ENCODE results near the gene TIGD3. TPM values are rescaled to one million over a fixed set of nuclear protein-coding genes. Genes with fewer than 3 reads are reported as not detected.

The TIGD3 gene, protein sequence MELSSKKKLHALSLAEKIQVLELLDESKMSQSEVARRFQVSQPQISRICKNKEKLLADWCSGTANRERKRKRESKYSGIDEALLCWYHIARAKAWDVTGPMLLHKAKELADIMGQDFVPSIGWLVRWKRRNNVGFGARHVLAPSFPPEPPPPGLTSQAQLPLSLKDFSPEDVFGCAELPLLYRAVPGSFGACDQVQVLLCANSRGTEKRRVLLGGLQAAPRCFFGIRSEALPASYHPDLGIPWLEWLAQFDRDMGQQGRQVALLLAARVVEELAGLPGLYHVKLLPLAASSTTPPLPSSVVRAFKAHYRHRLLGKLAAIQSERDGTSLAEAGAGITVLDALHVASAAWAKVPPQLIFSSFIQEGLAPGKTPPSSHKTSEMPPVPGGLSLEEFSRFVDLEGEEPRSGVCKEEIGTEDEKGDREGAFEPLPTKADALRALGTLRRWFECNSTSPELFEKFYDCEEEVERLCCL
- 0.75 and 1.2 TPM in 2 replicates for total RNA-seq

DNA sequence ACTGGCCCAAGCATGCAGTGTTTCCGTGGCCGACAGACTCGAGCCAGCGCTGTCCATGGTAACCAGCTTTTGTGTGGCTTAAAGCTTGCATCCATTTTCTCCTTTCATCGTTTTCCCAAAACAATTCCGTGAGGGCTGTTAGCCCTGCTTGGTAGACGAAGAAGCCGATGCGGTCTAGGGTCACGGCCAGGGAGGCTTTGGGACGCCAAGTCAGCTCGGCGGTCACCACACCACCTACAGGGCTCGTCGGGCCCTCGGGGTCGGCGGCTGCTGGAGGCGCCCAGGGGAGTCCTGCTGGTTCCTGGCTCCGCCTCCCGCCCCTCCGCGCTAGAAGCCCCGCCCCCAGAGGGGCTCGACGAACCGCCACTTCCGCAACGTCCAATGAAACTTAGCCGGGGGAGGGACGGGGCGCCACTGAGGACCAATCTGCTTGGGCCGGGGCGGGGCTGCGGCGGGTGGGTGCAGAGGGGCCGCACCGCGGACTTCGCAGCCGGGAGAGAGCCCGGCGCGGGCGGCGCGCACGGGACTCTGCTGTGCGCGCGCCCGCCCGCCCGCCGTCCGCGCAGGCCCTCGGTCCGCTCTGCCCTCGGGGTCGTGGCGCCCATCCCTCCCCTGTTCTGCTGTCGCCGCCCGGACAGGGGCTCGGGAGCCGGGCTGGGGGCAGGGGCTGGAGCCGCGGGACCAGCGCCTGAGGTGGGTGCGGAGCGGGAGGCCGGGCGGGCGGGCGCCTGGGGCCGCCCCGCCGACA, at the start of gene TIGD3:
Gene TIGD3, plus strand, starts transcription at position 487 of the 748 bp plus-strand sequence. CDS start 1,058 bp downstream, outside the sequence.
- DNase-seq (ENCODE audit: low read depth), result peak; percentile 27
- TF ChIP-seq, protein P1, sequence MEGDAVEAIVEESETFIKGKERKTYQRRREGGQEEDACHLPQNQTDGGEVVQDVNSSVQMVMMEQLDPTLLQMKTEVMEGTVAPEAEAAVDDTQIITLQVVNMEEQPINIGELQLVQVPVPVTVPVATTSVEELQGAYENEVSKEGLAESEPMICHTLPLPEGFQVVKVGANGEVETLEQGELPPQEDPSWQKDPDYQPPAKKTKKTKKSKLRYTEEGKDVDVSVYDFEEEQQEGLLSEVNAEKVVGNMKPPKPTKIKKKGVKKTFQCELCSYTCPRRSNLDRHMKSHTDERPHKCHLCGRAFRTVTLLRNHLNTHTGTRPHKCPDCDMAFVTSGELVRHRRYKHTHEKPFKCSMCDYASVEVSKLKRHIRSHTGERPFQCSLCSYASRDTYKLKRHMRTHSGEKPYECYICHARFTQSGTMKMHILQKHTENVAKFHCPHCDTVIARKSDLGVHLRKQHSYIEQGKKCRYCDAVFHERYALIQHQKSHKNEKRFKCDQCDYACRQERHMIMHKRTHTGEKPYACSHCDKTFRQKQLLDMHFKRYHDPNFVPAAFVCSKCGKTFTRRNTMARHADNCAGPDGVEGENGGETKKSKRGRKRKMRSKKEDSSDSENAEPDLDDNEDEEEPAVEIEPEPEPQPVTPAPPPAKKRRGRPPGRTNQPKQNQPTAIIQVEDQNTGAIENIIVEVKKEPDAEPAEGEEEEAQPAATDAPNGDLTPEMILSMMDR (conservative IDR thresholded peaks at IDR 0.05; ENCODE audit: low read depth, low read length), result no peak
- H3K4me3 ChIP-seq (ENCODE audit: low read depth, low read length), result peak within 1 kb of the TSS; percentile 61

DNA sequence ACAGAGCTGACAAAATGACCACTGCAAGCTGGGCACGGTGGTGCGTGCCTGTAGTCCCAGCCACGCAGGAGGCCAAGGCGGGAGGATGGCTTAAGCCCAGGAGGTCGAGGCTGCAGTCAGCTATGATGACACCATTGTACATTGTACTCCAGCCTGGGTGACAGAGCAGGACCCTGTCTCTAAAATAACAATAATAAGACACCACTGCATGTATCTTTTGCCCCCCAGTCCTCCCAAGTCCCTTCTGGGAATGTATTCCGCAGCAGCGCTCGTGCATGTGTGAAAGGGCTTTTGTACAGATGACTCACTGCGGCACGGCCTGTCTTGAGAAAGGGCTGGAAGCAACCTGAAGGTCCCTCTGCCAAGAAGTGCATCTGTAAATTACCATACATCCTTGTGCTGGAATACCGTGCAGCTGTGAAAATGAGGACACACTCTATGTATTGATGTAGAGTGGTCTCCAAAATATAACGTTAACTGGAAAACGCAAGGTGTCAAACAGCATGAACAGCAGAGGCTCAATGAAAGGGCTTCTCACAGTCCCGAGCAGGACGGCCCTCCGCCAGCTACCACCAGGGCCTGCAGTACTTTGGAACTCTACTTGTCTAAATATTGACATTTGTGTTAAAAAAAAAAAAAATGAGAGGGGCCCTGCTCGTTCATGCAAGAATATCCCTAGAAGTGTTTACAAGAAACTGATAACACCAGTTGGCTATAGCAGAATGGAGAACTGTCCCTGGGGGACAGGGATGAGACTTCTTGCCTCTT, 48.9 kb upstream of the TIGD3 start:
- no peak for DNase-seq (ENCODE audit: low read depth)
- TF ChIP-seq, protein P1 (conservative IDR thresholded peaks at IDR 0.05; ENCODE audit: low read depth, low read length), result no peak
- no peak overlapping the region for H3K4me3 ChIP-seq (ENCODE audit: low read depth, low read length)

DNA sequence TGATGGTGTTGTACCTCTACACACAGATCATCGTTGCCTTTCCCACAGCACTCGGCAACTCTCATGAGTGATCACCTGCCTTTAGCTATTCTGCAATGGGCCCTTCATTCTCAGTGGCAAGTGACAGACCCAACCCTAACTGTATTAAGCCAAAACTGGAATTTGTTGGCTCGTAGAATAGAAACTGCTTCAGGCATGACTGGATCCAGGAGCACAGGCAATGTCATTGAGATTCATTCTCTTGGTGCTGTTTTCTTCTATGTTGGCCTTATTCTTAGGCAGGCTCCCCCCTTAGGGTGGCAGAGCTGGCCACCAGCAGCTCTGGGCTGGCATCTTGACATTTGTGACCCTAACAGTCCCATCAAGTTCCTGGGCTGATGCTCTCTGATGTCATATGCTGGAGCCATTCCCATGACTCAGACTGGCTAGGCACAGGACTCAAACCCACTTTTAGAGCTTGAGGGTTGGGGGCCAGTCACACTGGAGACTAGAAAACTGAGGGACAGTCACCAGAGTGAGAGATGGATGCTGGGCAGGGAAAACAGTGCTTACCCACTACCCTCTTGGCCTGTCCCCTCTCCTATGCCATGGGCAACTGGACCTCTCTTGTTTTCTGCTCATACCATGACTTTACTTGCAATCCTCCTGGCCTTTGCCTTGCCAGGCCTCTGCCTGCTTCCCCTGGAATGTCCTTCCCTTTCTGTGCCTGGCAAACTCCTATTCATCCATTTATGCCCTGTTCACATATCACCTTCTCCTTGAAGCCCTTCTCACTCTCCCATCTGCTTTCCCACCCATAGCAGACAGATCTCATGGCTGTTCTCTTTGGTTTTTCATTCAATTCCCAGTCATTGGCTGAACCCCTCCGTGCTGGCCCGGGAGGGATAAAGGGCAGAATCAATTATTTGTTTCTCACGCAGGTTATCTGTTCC, 47.0 kb upstream of the TIGD3 start:
- DNase-seq (ENCODE audit: low read depth), result no peak
- H3K4me3 ChIP-seq (ENCODE audit: low read depth, low read length), result no peak overlapping the region
- TF ChIP-seq, protein P1 (conservative IDR thresholded peaks at IDR 0.05; ENCODE audit: low read depth, low read length), result no peak

DNA sequence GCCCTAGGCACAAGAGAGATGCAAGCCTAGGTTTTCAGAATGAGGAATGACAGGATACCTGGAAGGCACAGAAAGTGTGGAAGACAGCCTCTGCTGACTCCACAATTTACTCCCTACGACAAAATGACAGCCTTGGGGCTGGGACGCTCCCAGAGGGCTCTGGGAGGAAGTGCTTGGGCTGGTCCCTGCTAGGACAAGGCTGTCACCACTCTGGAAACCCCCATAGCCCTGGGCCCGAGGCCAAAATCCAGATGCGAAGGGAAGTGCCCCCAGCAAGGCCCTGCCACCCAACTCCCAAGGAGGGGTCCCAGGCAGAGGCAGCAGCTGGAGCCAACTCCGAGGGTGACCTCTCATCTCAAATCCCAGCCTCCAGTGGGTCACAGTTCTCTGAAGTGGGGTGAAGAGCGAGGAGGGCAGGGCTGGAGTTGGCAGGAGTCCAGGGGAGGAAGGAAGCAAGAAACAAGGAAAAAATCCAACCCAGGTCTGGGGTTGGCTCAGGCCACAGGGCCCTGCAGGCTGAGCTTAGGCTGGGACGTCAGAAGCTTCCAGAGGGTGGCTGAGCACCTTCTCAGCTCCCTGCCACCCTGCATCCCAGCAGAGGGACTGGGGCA, 46.2 kb upstream of the TIGD3 start:
- no peak for DNase-seq (ENCODE audit: low read depth)
- no peak overlapping the region for H3K4me3 ChIP-seq (ENCODE audit: low read depth, low read length)
- TF ChIP-seq, protein P1 (conservative IDR thresholded peaks at IDR 0.05; ENCODE audit: low read depth, low read length), result no peak

DNA sequence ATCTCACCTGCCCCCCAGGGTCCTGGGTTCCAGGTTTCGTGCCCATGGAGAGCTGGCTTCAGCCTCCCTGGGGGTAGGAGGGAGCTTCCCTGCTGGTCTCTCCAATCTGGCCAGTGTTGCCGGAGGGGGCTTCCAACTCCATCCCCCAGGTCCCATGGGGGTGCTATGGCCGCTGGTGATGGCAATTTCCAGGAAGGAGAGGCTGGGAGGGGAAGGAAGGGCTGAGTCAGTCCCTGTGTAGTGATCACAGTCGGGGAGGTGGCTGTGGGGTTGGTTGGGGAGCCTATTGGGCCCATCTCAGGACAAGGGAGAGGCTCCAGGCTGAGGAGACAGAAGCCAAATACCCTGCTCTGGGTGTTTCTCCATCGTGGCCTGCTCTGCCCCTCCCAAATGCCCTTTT, 45.5 kb upstream of the TIGD3 start:
- TF ChIP-seq, protein P1 (conservative IDR thresholded peaks at IDR 0.05; ENCODE audit: low read depth, low read length), result no peak
- H3K4me3 ChIP-seq (ENCODE audit: low read depth, low read length), result no peak overlapping the region
- DNase-seq (ENCODE audit: low read depth), result no peak
